GM12875 (cell line): ENCODE results near the gene OLFML2B.

ENCODE experiments used
- H3K4me3 ChIP-seq: one replicate; pipeline ENCODE4 v1.5.1; 2011; ENCODE audit warnings: low read depth, low read length, control low read depth
- TF ChIP-seq, protein P1 (sequence below): IDR thresholded peaks from 2 replicates; pipeline ENCODE4 v1.5.1; 2011; ENCODE audit warnings: low read depth, mild to moderate bottlenecking, control low read depth, inconsistent platforms, low read length, moderate library complexity, borderline replicate concordance; ENCODE audit not compliant: insufficient read depth

Gene OLFML2B

DNA sequence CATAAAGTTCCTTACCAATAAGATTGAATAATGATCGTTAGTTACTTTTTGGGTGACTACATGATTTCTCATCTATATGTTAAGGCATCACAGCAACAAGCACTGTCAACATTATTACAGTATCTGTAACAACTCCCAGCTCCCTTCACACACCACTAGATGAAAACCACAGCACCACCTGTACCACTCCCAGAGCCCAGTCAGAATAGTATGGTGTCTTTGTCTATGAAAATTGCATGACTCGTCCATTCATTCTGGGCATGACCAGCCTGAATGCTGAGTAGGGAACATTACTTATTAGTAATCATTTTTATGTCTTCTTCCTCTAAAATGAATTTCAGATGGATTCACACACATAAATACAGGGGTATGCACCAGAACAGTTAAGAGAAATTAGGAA, 7.0 kb downstream of the OLFML2B start:
- TF ChIP-seq, protein P1, sequence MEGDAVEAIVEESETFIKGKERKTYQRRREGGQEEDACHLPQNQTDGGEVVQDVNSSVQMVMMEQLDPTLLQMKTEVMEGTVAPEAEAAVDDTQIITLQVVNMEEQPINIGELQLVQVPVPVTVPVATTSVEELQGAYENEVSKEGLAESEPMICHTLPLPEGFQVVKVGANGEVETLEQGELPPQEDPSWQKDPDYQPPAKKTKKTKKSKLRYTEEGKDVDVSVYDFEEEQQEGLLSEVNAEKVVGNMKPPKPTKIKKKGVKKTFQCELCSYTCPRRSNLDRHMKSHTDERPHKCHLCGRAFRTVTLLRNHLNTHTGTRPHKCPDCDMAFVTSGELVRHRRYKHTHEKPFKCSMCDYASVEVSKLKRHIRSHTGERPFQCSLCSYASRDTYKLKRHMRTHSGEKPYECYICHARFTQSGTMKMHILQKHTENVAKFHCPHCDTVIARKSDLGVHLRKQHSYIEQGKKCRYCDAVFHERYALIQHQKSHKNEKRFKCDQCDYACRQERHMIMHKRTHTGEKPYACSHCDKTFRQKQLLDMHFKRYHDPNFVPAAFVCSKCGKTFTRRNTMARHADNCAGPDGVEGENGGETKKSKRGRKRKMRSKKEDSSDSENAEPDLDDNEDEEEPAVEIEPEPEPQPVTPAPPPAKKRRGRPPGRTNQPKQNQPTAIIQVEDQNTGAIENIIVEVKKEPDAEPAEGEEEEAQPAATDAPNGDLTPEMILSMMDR: no peak

DNA sequence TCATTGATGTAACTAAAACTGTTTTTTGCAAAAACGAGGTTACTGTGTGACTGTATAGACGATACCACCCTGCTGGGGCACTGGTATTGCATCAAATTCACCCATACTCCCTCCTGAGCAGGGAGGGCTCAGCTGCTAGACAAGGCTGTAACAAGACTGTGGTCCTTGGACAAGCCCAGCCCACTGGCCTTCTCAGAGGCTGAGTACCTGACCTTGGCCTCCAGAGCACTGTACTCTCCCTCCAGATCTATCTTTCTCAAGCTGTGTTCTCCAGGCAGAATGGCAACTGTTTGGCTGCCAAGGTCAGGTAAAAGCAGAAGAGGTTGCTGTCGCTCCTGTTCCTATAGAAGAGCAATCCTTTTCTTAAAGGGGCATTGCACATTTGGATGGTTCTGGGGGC, 8.5 kb downstream of the OLFML2B start:
- no peak overlapping the region for H3K4me3 ChIP-seq
- TF ChIP-seq, protein P1: no peak

More for the DNA sequence above, 7.0 kb downstream of the OLFML2B start:
- no peak overlapping the region for H3K4me3 ChIP-seq

DNA sequence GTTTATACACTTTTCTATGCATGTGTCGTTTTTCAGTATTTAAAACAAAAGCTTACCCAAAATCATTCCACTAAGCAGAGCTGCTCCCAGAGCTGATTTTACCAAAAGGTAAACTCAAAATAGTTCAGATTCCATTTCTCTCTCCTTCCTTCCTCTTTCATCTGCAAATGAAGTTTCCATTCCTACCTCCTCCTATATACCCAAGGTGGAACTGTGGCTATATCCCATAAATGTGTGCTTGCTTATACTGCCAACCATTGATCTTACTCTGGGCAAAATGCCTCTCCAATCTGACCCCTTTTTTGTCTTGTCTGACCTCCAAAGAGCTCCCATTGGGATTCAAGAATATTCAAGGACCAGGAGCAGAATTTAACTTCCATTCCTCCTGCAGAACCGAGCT, 9.5 kb downstream of the OLFML2B start:
- TF ChIP-seq, protein P1: no peak
- H3K4me3 ChIP-seq: no peak overlapping the region

DNA sequence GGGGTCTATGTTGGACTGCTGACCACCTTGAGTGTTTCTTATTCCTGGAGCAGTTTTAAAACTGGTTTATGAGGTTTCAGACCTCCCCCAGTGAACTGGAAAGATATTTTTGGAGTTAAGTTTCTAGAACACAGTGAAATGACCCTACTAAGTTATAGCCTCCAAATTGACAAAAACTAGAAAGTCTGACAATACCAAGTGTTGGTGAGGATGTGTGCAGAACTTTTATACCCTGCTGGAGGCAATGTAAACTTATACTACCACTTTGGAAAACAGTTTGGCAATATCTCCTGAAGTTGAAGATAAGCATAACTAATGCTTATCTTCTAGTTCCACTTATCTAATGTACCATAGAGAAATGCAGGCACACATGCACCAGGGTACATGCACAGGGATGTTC, 10.4 kb downstream of the OLFML2B start:
- H3K4me3 ChIP-seq: no peak overlapping the region

DNA sequence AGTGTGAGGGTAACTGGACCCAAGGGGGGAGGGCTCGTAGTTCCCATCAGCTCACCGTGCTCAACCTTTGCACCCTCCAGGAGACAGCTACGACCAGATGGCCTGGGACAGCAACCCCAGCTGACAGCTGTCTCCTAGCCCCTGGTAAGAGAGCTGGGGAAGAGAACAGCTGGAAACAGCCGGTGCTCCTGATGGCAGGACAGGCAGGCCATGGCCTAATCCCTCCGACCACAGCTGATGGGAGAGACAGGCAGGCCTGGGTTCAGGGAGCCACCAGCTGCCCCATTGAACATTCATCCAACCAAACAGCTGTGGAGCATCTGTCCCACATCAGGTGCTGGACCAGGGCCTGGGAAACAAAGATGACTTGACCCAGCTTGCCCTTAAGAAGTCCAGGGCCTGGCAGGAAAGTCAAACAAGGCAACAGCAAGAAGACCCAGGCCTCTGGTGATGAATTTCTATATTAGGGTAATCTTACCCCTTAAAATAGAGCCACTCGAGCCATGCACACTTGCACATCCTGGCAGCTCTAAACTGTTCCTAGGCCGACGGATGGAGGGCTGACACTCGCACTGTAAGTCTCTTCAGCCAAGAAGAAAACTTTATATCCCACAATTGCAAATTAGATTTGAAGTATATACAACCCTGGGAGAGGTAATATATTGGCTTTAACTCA, 12.2 kb downstream of the OLFML2B start:
- TF ChIP-seq, protein P1: no peak

More for the DNA sequence above, 10.4 kb downstream of the OLFML2B start:
- TF ChIP-seq, protein P1: no peak

DNA sequence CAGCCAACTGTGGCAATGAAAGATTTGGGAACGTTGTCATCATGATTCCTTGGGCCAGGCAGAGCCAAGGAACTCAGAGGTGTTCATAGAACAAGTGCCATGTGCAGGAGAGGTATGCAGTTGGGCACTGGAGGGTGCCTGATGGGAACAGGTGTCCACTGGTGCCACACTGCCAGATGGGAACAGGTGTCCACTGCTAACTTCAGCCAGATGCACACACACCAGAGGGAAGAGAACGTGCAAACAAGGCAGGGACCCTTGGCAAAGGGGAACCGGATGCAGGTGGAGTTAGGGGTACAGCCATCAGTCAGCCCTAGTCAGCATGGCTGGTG, 13.5 kb downstream of the OLFML2B start:
- TF ChIP-seq, protein P1: no peak
- H3K4me3 ChIP-seq: no peak overlapping the region

More for the DNA sequence above, 12.2 kb downstream of the OLFML2B start:
- H3K4me3 ChIP-seq: no peak overlapping the region

DNA sequence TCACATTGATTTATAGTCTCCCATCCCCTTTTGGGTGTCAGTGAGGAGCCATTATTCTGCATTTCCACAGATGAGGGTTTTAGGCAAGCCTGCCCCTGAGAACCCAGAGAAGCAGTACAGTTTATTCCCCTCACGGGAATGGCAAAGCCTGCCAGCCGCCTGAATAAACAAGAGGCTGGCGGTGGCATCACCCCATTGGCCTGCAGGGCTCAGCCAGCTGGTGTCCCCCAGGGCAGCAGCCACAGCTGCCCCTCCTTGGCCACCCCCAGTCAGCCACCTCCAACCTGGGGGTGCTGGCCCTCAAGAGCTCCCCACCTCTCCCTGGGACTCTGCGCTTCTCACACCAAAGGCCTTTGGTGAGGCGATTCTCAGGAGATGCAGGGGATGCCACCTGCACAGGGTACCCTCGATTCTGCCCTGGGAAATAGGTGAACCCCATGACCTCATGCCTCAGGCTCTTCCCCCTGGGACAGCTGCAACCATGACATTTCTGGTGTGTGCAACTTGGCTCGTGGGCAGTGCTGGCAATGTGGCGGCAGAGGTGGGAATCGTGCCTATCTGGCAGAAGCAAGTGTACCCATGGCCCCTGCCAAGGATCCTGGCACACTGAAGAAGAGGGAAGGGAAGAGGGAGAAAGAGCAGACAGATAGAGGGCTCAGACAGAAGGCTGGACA, 14.0 kb downstream of the OLFML2B start:
- TF ChIP-seq, protein P1: no peak

More for the DNA sequence above, 14.0 kb downstream of the OLFML2B start:
- no peak overlapping the region for H3K4me3 ChIP-seq
